HL-60 (cell line): ENCODE data around the gene JARID2.

Experiments
- GABPA ChIP-seq: IDR thresholded peaks from 2 replicates; pipeline ENCODE4 v1.6.1; 2012; ENCODE audit warnings: low read depth
- POLR2AphosphoS5 ChIP-seq: IDR thresholded peaks from 2 replicates; pipeline ENCODE4 v1.6.1; 2012; ENCODE audit warnings: low read depth
- SPI1 ChIP-seq: IDR thresholded peaks from 2 replicates; pipeline ENCODE4 v1.6.1; 2012; ENCODE audit warnings: low read depth, mild to moderate bottlenecking, borderline replicate concordance
- TF ChIP-seq, protein P1 (sequence below): IDR thresholded peaks from one replicate; pipeline ENCODE4 v1.5.1; 2011; ENCODE audit warnings: low read length, control low read depth, inconsistent platforms; ENCODE audit not compliant: insufficient read depth
- TF ChIP-seq, protein P2 (sequence below): IDR thresholded peaks from 2 replicates; pipeline ENCODE4 v1.6.1; 2012; ENCODE audit warnings: low read depth; ENCODE audit not compliant: insufficient replicate concordance

DNA sequence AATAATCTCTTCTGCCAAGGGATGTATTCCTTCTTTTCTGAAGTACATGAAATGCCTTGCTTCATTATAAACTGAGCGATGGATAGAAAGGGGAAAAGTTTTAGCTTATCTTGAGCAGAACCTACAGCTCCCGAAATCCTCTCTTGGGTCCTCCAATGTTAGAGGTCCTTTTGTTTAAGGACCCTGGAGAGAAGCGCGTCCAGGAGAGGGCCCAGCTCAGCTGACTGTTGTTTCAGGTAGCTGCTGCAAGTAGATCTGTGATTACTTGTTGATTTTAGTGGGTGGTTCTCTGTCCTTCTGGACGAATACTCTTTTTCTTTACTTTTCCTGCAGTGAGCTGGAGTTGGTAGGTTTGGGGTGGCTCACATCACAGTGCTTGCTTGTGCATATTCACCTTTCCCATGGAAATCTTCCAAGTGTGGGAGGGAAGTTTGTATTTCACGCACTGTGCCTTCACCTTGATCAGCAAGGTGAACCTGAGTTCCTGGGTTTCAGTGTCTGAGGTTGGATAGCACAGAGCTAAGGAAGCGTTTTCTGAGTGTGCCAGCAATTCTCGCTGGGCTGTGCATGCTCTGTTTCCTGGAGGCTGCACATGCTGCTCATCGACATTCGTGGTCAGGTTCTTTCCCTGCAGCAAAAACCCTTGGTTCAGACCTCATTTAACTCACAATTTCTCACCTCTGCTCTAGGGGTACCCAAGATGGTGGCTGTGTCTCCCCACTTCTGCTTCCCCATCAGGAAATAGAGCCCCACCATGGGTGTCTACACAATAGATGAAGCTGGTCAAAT is 176.3 kb downstream of the JARID2 start:
- TF ChIP-seq, protein P1, sequence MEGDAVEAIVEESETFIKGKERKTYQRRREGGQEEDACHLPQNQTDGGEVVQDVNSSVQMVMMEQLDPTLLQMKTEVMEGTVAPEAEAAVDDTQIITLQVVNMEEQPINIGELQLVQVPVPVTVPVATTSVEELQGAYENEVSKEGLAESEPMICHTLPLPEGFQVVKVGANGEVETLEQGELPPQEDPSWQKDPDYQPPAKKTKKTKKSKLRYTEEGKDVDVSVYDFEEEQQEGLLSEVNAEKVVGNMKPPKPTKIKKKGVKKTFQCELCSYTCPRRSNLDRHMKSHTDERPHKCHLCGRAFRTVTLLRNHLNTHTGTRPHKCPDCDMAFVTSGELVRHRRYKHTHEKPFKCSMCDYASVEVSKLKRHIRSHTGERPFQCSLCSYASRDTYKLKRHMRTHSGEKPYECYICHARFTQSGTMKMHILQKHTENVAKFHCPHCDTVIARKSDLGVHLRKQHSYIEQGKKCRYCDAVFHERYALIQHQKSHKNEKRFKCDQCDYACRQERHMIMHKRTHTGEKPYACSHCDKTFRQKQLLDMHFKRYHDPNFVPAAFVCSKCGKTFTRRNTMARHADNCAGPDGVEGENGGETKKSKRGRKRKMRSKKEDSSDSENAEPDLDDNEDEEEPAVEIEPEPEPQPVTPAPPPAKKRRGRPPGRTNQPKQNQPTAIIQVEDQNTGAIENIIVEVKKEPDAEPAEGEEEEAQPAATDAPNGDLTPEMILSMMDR = no peak
- TF ChIP-seq, protein P2, sequence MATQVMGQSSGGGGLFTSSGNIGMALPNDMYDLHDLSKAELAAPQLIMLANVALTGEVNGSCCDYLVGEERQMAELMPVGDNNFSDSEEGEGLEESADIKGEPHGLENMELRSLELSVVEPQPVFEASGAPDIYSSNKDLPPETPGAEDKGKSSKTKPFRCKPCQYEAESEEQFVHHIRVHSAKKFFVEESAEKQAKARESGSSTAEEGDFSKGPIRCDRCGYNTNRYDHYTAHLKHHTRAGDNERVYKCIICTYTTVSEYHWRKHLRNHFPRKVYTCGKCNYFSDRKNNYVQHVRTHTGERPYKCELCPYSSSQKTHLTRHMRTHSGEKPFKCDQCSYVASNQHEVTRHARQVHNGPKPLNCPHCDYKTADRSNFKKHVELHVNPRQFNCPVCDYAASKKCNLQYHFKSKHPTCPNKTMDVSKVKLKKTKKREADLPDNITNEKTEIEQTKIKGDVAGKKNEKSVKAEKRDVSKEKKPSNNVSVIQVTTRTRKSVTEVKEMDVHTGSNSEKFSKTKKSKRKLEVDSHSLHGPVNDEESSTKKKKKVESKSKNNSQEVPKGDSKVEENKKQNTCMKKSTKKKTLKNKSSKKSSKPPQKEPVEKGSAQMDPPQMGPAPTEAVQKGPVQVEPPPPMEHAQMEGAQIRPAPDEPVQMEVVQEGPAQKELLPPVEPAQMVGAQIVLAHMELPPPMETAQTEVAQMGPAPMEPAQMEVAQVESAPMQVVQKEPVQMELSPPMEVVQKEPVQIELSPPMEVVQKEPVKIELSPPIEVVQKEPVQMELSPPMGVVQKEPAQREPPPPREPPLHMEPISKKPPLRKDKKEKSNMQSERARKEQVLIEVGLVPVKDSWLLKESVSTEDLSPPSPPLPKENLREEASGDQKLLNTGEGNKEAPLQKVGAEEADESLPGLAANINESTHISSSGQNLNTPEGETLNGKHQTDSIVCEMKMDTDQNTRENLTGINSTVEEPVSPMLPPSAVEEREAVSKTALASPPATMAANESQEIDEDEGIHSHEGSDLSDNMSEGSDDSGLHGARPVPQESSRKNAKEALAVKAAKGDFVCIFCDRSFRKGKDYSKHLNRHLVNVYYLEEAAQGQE = peak; percentile 81
- no peak for TF ChIP-seq POLR2AphosphoS5
- no peak for TF ChIP-seq GABPA
- no peak for TF ChIP-seq SPI1
